ENCODE results near the gene SLC15A1. TPM values are rescaled to one million over a fixed set of nuclear protein-coding genes. Genes with fewer than 3 reads are reported as not detected.

SLC15A1 gene
- total and polyA plus RNA-seq, 2 donors (not counting 1 experiment from before 2014, with no cell fraction given): not detected

GRCh38 chr13:98775386-98775785, 22.9 kb upstream of the SLC15A1 start:
- no peak overlapping the region for H3K4me2 ChIP-seq (replicated peaks; ENCODE audit: low read depth, low read length, poor library complexity, severe bottlenecking)
- no peak for DNase-seq
- WGBS (ENCODE audit: insufficient coverage): 86% methylated on average over 13 of the region's 15 CpGs
- H2AFZ ChIP-seq (ENCODE audit: insufficient read depth, low read depth, low read length, poor library complexity, severe bottlenecking): no peak overlapping the region
- TF ChIP-seq EZH2 (IDR thresholded peaks at IDR 0.05; ENCODE audit: borderline replicate concordance, insufficient read depth, low read depth, low read length, poor library complexity, severe bottlenecking): no peak
- no peak for TF ChIP-seq CTCF (IDR thresholded peaks at IDR 0.05)
- Mint-ChIP-seq H3K9me3 (ENCODE audit: insufficient read depth) (no peaks in the 10 kb centered on the region), H3K4me3 (no peak overlapping the region), H3K4me1 (no peaks in the 10 kb centered on the region), H3K27me3 (peaks cover 5% of the 10 kb centered on the region), H3K27ac (no peak overlapping the region)
- no peaks in the 10 kb centered on the region for H3K4me1 ChIP-seq (ENCODE audit: control insufficient read depth in 2 of 2, insufficient read depth in 2 of 2, low read length in 2 of 2)
- no peaks in the 10 kb centered on the region for H4K20me1 ChIP-seq (ENCODE audit: control insufficient read depth, insufficient read depth, low read length, poor library complexity, severe bottlenecking)
- no peak overlapping the region for H3K9ac ChIP-seq (ENCODE audit: low read length)
- ATAC-seq (ENCODE audit: low read depth): no peak
- H3K27me3 ChIP-seq (replicated peaks in 1 of 4; ENCODE audit: control extremely low read depth in 1 of 4, control insufficient read depth in 3 of 4, insufficient read depth in 4 of 4, low read length in 3 of 4): peaks cover 0 to 4% (median 0%) of the 10 kb centered on the region in 4 experiments
- POLR2A ChIA-PET: no interaction called here
- H3K9me3 ChIP-seq (ENCODE audit: control extremely low read depth in 1 of 3, control insufficient read depth in 2 of 3, insufficient read depth in 1 of 3, low read length in 2 of 3): peaks cover 0 to 3% (median 0%) of the 10 kb centered on the region in 3 donors
- no peak overlapping the region for H3K27ac ChIP-seq (ENCODE audit: low read length in 2 of 2)
- H3K4me3 ChIP-seq (ENCODE audit: control extremely low read depth in 1 of 5, extremely low read depth in 1 of 5, insufficient read depth in 1 of 5, low read depth in 2 of 5, low read length in 4 of 5): no peak overlapping the region
- H3K79me2 ChIP-seq (ENCODE audit: control insufficient read depth, insufficient read depth, low read length): no peaks in the 10 kb centered on the region
- CTCF ChIA-PET: no interaction called here
- H3K36me3 ChIP-seq (replicated peaks in 1 of 2; ENCODE audit: control extremely low read depth in 1 of 2, control insufficient read depth in 1 of 2, extremely low read depth in 1 of 2, insufficient read depth in 2 of 2, low read length in 1 of 2): no peaks in the 10 kb centered on the region
- intact Hi-C loops (cut with micrococcal nuclease): no loop called here

GRCh38 chr13:98774776-98775175, 22.3 kb upstream of the SLC15A1 start:
- H3K4me1 Mint-ChIP-seq: no peaks in the 10 kb centered on the region
- ChIA-PET CTCF (no interaction called here), POLR2A (no interaction called here)
- H3K9me3 ChIP-seq (ENCODE audit: control extremely low read depth in 1 of 3, control insufficient read depth in 2 of 3, insufficient read depth in 1 of 3, low read length in 2 of 3): peaks cover 0 to 3% (median 0%) of the 10 kb centered on the region in 3 donors
- H4K20me1 ChIP-seq (ENCODE audit: control insufficient read depth, insufficient read depth, low read length, poor library complexity, severe bottlenecking): no peaks in the 10 kb centered on the region
- no peaks in the 10 kb centered on the region for H3K9me3 Mint-ChIP-seq (ENCODE audit: insufficient read depth)
- ATAC-seq (ENCODE audit: low read depth) (no peak), DNase-seq (no peak)
- no peak for TF ChIP-seq EZH2 (IDR thresholded peaks at IDR 0.05; ENCODE audit: borderline replicate concordance, insufficient read depth, low read depth, low read length, poor library complexity, severe bottlenecking)
- no peak for TF ChIP-seq CTCF (IDR thresholded peaks at IDR 0.05)
- no peak overlapping the region for H3K4me2 ChIP-seq (replicated peaks; ENCODE audit: low read depth, low read length, poor library complexity, severe bottlenecking)
- no peaks in the 10 kb centered on the region for H3K36me3 ChIP-seq (replicated peaks in 1 of 2; ENCODE audit: control extremely low read depth in 1 of 2, control insufficient read depth in 1 of 2, extremely low read depth in 1 of 2, insufficient read depth in 2 of 2, low read length in 1 of 2)
- H2AFZ ChIP-seq (ENCODE audit: insufficient read depth, low read depth, low read length, poor library complexity, severe bottlenecking): no peak overlapping the region
- H3K4me3 ChIP-seq (ENCODE audit: control extremely low read depth in 1 of 5, extremely low read depth in 1 of 5, insufficient read depth in 1 of 5, low read depth in 2 of 5, low read length in 4 of 5): no peak overlapping the region
- H3K79me2 ChIP-seq (ENCODE audit: control insufficient read depth, insufficient read depth, low read length): no peaks in the 10 kb centered on the region
- peaks cover 0 to 4% (median 0%) of the 10 kb centered on the region in 4 experiments for H3K27me3 ChIP-seq (replicated peaks in 1 of 4; ENCODE audit: control extremely low read depth in 1 of 4, control insufficient read depth in 3 of 4, insufficient read depth in 4 of 4, low read length in 3 of 4)
- H3K4me3 Mint-ChIP-seq: no peak overlapping the region
- no peak overlapping the region for H3K27ac Mint-ChIP-seq
- intact Hi-C loops (cut with micrococcal nuclease): no loop called here
- no peaks in the 10 kb centered on the region for H3K4me1 ChIP-seq (ENCODE audit: control insufficient read depth in 2 of 2, insufficient read depth in 2 of 2, low read length in 2 of 2)
- WGBS (ENCODE audit: insufficient coverage): 89% methylated on average over 6 of the region's 9 CpGs
- H3K9ac ChIP-seq (ENCODE audit: low read length): no peak overlapping the region
- H3K27ac ChIP-seq (ENCODE audit: low read length in 2 of 2): no peak overlapping the region
- H3K27me3 Mint-ChIP-seq: peaks cover 10% of the 10 kb centered on the region

Measured in B cell (primary cell).